IPS DF 4.7 (cell line): ENCODE results near the gene GLG1.

Source experiments
- DNase-seq: peaks from one replicate; pipeline ENCODE4 v3.0.0-alpha.2; 2013; ENCODE audit warnings: low spot score; ENCODE audit errors: extremely low read depth

Gene GLG1

GRCh38 chr16:74480150-74481029 is 126.5 kb downstream of the GLG1 start:
- DNase-seq, result no peak

GRCh38 chr16:74477226-74477625 is 129.7 kb downstream of the GLG1 start:
- DNase-seq, result no peak

- DNase-seq, result no peak
These were observed 132.5 kb downstream of the GLG1 start for GRCh38 chr16:74474416-74474815.

- no peak for DNase-seq
These were observed 134.4 kb downstream of the GLG1 start for GRCh38 chr16:74472540-74472939.

GRCh38 chr16:74472010-74472409 is 134.9 kb downstream of the GLG1 start:
- DNase-seq, result no peak

GRCh38 chr16:74469946-74470478 is 136.9 kb downstream of the GLG1 start:
- no peak for DNase-seq

- DNase-seq, result no peak
These were observed 137.9 kb downstream of the GLG1 start for GRCh38 chr16:74468807-74469525.

GRCh38 chr16:74466872-74467271 is 140.0 kb downstream of the GLG1 start:
- DNase-seq, result no peak

- no peak for DNase-seq
These were observed 140.8 kb downstream of the GLG1 start for GRCh38 chr16:74465851-74466685.

GRCh38 chr16:74465281-74465680 is 141.6 kb downstream of the GLG1 start:
- no peak for DNase-seq

GRCh38 chr16:74463888-74464287 is 143.0 kb downstream of the GLG1 start:
- DNase-seq, result no peak

GRCh38 chr16:74462361-74462760 is 144.6 kb downstream of the GLG1 start:
- DNase-seq, result no peak

GRCh38 chr16:74461826-74462225 is 145.1 kb downstream of the GLG1 start:
- DNase-seq, result no peak

- DNase-seq, result no peak
These were observed 146.4 kb downstream of the GLG1 start for GRCh38 chr16:74460542-74460941.

- no peak for DNase-seq
These were observed 150.7 kb downstream of the GLG1 start for GRCh38 chr16:74456290-74456625.

- no peak for DNase-seq
These were observed 151.2 kb downstream of the GLG1 start for GRCh38 chr16:74455619-74456289.

- DNase-seq, result no peak
These were observed 151.7 kb downstream of the GLG1 start for GRCh38 chr16:74455213-74455612.

GRCh38 chr16:74451951-74452758 is 154.8 kb downstream of the GLG1 start:
- DNase-seq, result no peak

GRCh38 chr16:74450967-74451760 is 155.8 kb downstream of the GLG1 start:
- no peak for DNase-seq
